Fibroblast of gingiva (primary cell): ENCODE measurements around the gene ANKRD66.
"Not testable (repeated sequence)": the region's sequence is repeated elsewhere in the genome, so short reads cannot be mapped to it uniquely, and the experiment has no call there.

ENCODE experiments used
- DNase-seq: peaks from one replicate; pipeline ENCODE4 v3.0.0-alpha.2; 2011; ENCODE audit warnings: low read depth

The ANKRD66 gene

GRCh38 chr6:46746696-46747095 lies at the start of gene ANKRD66:
ANKRD66 (plus strand) TSS chr6:46746933; CDS start chr6:46751949, 5,016 bp downstream.
- DNase-seq, result no peak

GRCh38 chr6:46699970-46700369 lies 46.8 kb upstream of the ANKRD66 start:
- no peak for DNase-seq

GRCh38 chr6:46704562-46704961 lies 42.2 kb upstream of the ANKRD66 start:
- DNase-seq, result no peak

- DNase-seq, result no peak
These were observed 40.3 kb upstream of the ANKRD66 start for GRCh38 chr6:46706464-46706863.

- DNase-seq, result no peak
These were observed 35.2 kb upstream of the ANKRD66 start for GRCh38 chr6:46711491-46711890.

- DNase-seq, result no peak
These were observed 31.6 kb upstream of the ANKRD66 start for GRCh38 chr6:46715141-46715540.

- DNase-seq, result no peak
These were observed 27.6 kb upstream of the ANKRD66 start for GRCh38 chr6:46719099-46719498.

GRCh38 chr6:46720401-46720800 lies 26.3 kb upstream of the ANKRD66 start:
- no peak for DNase-seq

GRCh38 chr6:46729787-46730326 lies 16.9 kb upstream of the ANKRD66 start:
- DNase-seq, result no peak

GRCh38 chr6:46730921-46731461 lies 15.7 kb upstream of the ANKRD66 start:
- no peak for DNase-seq

GRCh38 chr6:46733341-46733801 lies 13.4 kb upstream of the ANKRD66 start:
- no peak for DNase-seq

- no peak for DNase-seq
These were observed 11.6 kb upstream of the ANKRD66 start, which contains the start of gene PLA2G7 for GRCh38 chr6:46734867-46735719. PLA2G7 (minus strand) TSS chr6:46735375; CDS start chr6:46722891, 12,484 bp downstream.

GRCh38 chr6:46735720-46736031 lies 11.1 kb upstream of the ANKRD66 start:
- no peak for DNase-seq

GRCh38 chr6:46736906-46737305 lies 9.8 kb upstream of the ANKRD66 start:
- no peak for DNase-seq

GRCh38 chr6:46741482-46741881 lies 5.3 kb upstream of the ANKRD66 start:
- no peak for DNase-seq

- DNase-seq, result no peak
These were observed 4.8 kb upstream of the ANKRD66 start for GRCh38 chr6:46741910-46742309.

GRCh38 chr6:46743425-46744158 lies 3.1 kb upstream of the ANKRD66 start:
- DNase-seq, result no peak

- not testable (repeated sequence) for DNase-seq
These were observed 2.5 kb upstream of the ANKRD66 start for GRCh38 chr6:46744159-46744725.

- DNase-seq, result no peak
These were observed 760 bp upstream of the ANKRD66 start for GRCh38 chr6:46745973-46746372.

- no peak for DNase-seq
These were observed 2.3 kb downstream of the ANKRD66 start for GRCh38 chr6:46748940-46749503.

- DNase-seq, result no peak
These were observed 3.0 kb downstream of the ANKRD66 start for GRCh38 chr6:46749731-46750130.

- DNase-seq, result no peak
These were observed 4.9 kb downstream of the ANKRD66 start for GRCh38 chr6:46751658-46752057.
